ENCODE measurements around the gene RBMS1.

GRCh38 chr2:160275656-160276055, 218.0 kb downstream of the RBMS1 start:
- TF ChIP-seq CTCF (IDR thresholded peaks at IDR 0.05 in 4 of 5, conservative IDR thresholded peaks at IDR 0.05 in 1 of 5) (no peak), POLR2A (IDR thresholded peaks at IDR 0.05) (no peak)
